Memory B cell (primary cell): ENCODE data around the gene TAF10.

Source experiments
- ATAC-seq: fragments of 150-1000 bp; cut with Tn5 transposase; 2 replicates; pipeline ENCODE4 v1.10.0; 2021; ENCODE audit warnings: low read depth, mild to moderate bottlenecking, moderate library complexity
- DNase-seq, 2 donors: peaks; one replicate each; pipeline ENCODE4 v3.0.0; 2022; ENCODE audit warnings: low spot score in 2 of 2
- H3K27ac Mint-ChIP-seq: one replicate; pipeline ENCODE4 v1.8.0; 2022; ENCODE audit warnings: mild to moderate bottlenecking, moderate library complexity, mixed read lengths
- H3K27me3 Mint-ChIP-seq: one replicate; pipeline ENCODE4 v1.8.0; 2022; ENCODE audit warnings: mixed read lengths
- H3K36me3 Mint-ChIP-seq: one replicate; pipeline ENCODE4 v1.8.0; 2022; ENCODE audit warnings: mild to moderate bottlenecking, mixed read lengths
- H3K4me1 Mint-ChIP-seq: one replicate; pipeline ENCODE4 v1.8.0; 2022; ENCODE audit warnings: mixed read lengths
- H3K4me3 Mint-ChIP-seq: one replicate; pipeline ENCODE4 v1.8.0; 2022; ENCODE audit warnings: mild to moderate bottlenecking, moderate library complexity, mixed read lengths
- H3K9me3 Mint-ChIP-seq: one replicate; pipeline ENCODE4 v1.8.0; 2022; ENCODE audit warnings: mixed read lengths

Gene TAF10

GRCh38 chr11:6563121-6563619 is 48.8 kb downstream of the TAF10 start:
- DNase-seq (no peak), ATAC-seq (no peak)
- Mint-ChIP-seq H3K27ac (no peak overlapping the region), H3K4me1 (peaks cover 5% of the 10 kb centered on the region), H3K4me3 (no peak overlapping the region), H3K36me3 (peaks cover 25% of the 10 kb centered on the region), H3K27me3 (no peaks in the 10 kb centered on the region), H3K9me3 (no peaks in the 10 kb centered on the region)

GRCh38 chr11:6561288-6561687 is 50.7 kb downstream of the TAF10 start:
- no peak overlapping the region for H3K4me3 Mint-ChIP-seq
- DNase-seq (no peak), ATAC-seq (no peak)
- H3K27me3 Mint-ChIP-seq: no peaks in the 10 kb centered on the region
- H3K27ac Mint-ChIP-seq: no peak overlapping the region
- no peaks in the 10 kb centered on the region for H3K9me3 Mint-ChIP-seq
- H3K36me3 Mint-ChIP-seq: peaks cover 28% of the 10 kb centered on the region
- peaks cover 5% of the 10 kb centered on the region for H3K4me1 Mint-ChIP-seq
